Panc1 (cell line): ENCODE data around the gene KCNA3. TPM values are rescaled to one million over a fixed set of nuclear protein-coding genes. Genes with fewer than 3 reads are reported as not detected.

Experiments used
- ATAC-seq: fragments of 200-7000 bp; cut with Tn5 transposase; 2 replicates; pipeline ENCODE4 v1.9.1; 2020; ENCODE audit warnings: mild to moderate bottlenecking, moderate library complexity
- BruUV-seq: library from RNA; stranded (reverse); fragments of 400-500 nt; replicated peaks from 2 replicates; lab custom pipeline; 2021; lab: Mats Ljungman, UMichigan
- CTCF ChIA-PET: fragments of 300-600 bp; sonication (Branson Sonifier 250); formaldehyde crosslinking; loops from one replicate; lab custom pipeline; 2022; ENCODE audit warnings: antibody characterized with exemption; lab: Charles Lee
- POLR2A ChIA-PET: fragments of 300-600 bp; sonication (Branson Sonifier 250); formaldehyde crosslinking; loops from one replicate; lab custom pipeline; 2022; ENCODE audit warnings: antibody characterized with exemption; lab: Charles Lee
- DNase-seq: peaks from one replicate; pipeline ENCODE4 v3.0.0-alpha.2; 2010; ENCODE audit warnings: low read depth, low spot score
- H3K27ac ChIP-seq: 2 replicates; pipeline ENCODE4 v1.5.1; 2011; ENCODE audit warnings: mild to moderate bottlenecking, low read length, inconsistent platforms
- H3K27me3 ChIP-seq: fragments of 200-500 bp; sonication (Bioruptor generic); 2 replicates; pipeline ENCODE4 v1.6.0; 2014; ENCODE audit warnings: low read length, inconsistent platforms; ENCODE audit not compliant: control insufficient read depth, insufficient read depth
- H3K36me3 ChIP-seq: fragments of 200-500 bp; sonication (Bioruptor generic); 2 replicates; pipeline ENCODE4 v1.5.1; 2014; ENCODE audit warnings: inconsistent platforms, mild to moderate bottlenecking, low read length, moderate library complexity; ENCODE audit not compliant: control insufficient read depth, insufficient read depth
- H3K4me1 ChIP-seq: 2 replicates; pipeline ENCODE4 v1.5.1; 2011; ENCODE audit warnings: inconsistent platforms, mild to moderate bottlenecking, low read length, moderate library complexity; ENCODE audit not compliant: control insufficient read depth, insufficient read depth
- H3K4me3 ChIP-seq, 2 experiments: 2 replicates each; pipeline ENCODE4 v1.5.1; 2011 to 2012; ENCODE audit warnings: low read depth in 2 of 2, low read length in 2 of 2, mild to moderate bottlenecking in 2 of 2, inconsistent platforms in 1 of 2, moderate library complexity in 1 of 2
- H3K9me3 ChIP-seq: fragments of 200-500 bp; sonication (Bioruptor generic); 2 replicates; pipeline ENCODE4 v1.5.1; 2014; ENCODE audit warnings: low read depth, mild to moderate bottlenecking, inconsistent platforms, low read length, moderate library complexity; ENCODE audit not compliant: control insufficient read depth, insufficient read depth
- POLR2AphosphoS5 ChIP-seq: IDR thresholded peaks from 2 replicates; pipeline ENCODE4 v1.6.1; 2012; ENCODE audit warnings: mild to moderate bottlenecking, low read depth, low read length, moderate library complexity
- SIN3A ChIP-seq: IDR thresholded peaks from 2 replicates; pipeline ENCODE4 v1.6.1; 2012; ENCODE audit warnings: low read depth, mild to moderate bottlenecking, low read length, moderate library complexity, borderline replicate concordance; ENCODE audit not compliant: insufficient read depth
- TCF7L2 ChIP-seq: IDR thresholded peaks from 2 replicates; pipeline ENCODE4 v1.6.1; 2011; ENCODE audit warnings: mild to moderate bottlenecking, low read depth, low read length, inconsistent platforms
- in situ Hi-C: cut with HindIII; loops from 2 replicates; pipeline ENCODE4 v1.10.0; 2016; ENCODE audit warnings: low sequenced_read_pairs, low pct_unique_long_range_greater_than_20kb
- intact Hi-C: fragments of 100-400 bp; cut with micrococcal nuclease; formaldehyde crosslinking; loops from one replicate; pipeline ENCODE4 v1.10.0; 2022; ENCODE audit not compliant: unreplicated experiment
- total RNA-seq: library from RNA; stranded (reverse); gene quantifications from one replicate; pipeline ENCODE4 v1.2.1, GENCODE V29; 2021; ENCODE audit not compliant: unreplicated experiment
- TF ChIP-seq, protein P1 (sequence below), 2 experiments: IDR thresholded peaks; 2 replicates each; pipeline ENCODE4 v1.6.1; 2011 to 2012; ENCODE audit warnings: low read depth in 2 of 2, control low read depth in 1 of 2, low read length in 1 of 2, mild to moderate bottlenecking in 1 of 2, moderate library complexity in 1 of 2; ENCODE audit not compliant: insufficient read depth in 1 of 2
- TF ChIP-seq, protein P2 (sequence below): fragments of 450-650 bp; IDR thresholded peaks from 2 replicates; pipeline ENCODE4 v1.5.1; 2017; ENCODE audit warnings: mild to moderate bottlenecking

Gene KCNA3
- total RNA-seq, 1 experiment from 2014 or later, result not detected

DNA sequence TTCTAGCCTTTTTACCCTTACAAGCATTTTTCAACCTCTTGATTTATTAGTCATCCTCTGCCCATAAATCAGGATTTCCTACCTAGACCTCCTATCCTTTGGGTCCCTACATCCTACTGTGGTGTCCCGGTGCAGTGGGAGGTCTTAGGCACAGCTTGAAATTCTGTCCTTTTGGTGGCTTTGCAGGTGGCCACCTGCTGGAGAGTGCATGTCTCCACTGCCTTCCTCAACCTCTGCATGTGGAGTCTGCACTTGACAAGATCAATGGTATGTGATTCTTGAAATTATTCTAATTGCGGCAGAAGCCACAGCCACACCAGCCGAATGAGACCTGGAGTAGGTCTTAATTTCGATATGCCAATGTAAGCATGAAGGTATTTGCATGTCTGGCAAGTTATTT lies 11.4 kb upstream of the KCNA3 start:
- no peak overlapping the region for H3K4me3 ChIP-seq
- intact Hi-C loops (no loop called here), in situ Hi-C loops (no loop called here)
- no peak overlapping the region for H3K27ac ChIP-seq
- H3K36me3 ChIP-seq, result no peaks in the 10 kb centered on the region
- CTCF ChIA-PET, result no interaction called here
- TF ChIP-seq, protein P1, sequence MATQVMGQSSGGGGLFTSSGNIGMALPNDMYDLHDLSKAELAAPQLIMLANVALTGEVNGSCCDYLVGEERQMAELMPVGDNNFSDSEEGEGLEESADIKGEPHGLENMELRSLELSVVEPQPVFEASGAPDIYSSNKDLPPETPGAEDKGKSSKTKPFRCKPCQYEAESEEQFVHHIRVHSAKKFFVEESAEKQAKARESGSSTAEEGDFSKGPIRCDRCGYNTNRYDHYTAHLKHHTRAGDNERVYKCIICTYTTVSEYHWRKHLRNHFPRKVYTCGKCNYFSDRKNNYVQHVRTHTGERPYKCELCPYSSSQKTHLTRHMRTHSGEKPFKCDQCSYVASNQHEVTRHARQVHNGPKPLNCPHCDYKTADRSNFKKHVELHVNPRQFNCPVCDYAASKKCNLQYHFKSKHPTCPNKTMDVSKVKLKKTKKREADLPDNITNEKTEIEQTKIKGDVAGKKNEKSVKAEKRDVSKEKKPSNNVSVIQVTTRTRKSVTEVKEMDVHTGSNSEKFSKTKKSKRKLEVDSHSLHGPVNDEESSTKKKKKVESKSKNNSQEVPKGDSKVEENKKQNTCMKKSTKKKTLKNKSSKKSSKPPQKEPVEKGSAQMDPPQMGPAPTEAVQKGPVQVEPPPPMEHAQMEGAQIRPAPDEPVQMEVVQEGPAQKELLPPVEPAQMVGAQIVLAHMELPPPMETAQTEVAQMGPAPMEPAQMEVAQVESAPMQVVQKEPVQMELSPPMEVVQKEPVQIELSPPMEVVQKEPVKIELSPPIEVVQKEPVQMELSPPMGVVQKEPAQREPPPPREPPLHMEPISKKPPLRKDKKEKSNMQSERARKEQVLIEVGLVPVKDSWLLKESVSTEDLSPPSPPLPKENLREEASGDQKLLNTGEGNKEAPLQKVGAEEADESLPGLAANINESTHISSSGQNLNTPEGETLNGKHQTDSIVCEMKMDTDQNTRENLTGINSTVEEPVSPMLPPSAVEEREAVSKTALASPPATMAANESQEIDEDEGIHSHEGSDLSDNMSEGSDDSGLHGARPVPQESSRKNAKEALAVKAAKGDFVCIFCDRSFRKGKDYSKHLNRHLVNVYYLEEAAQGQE (IDR thresholded peaks at IDR 0.05; ENCODE audit: insufficient read depth in 1 of 2, low read depth in 2 of 2, low read length in 1 of 2), result no peak
- TF ChIP-seq, protein P2, sequence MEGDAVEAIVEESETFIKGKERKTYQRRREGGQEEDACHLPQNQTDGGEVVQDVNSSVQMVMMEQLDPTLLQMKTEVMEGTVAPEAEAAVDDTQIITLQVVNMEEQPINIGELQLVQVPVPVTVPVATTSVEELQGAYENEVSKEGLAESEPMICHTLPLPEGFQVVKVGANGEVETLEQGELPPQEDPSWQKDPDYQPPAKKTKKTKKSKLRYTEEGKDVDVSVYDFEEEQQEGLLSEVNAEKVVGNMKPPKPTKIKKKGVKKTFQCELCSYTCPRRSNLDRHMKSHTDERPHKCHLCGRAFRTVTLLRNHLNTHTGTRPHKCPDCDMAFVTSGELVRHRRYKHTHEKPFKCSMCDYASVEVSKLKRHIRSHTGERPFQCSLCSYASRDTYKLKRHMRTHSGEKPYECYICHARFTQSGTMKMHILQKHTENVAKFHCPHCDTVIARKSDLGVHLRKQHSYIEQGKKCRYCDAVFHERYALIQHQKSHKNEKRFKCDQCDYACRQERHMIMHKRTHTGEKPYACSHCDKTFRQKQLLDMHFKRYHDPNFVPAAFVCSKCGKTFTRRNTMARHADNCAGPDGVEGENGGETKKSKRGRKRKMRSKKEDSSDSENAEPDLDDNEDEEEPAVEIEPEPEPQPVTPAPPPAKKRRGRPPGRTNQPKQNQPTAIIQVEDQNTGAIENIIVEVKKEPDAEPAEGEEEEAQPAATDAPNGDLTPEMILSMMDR, result no peak
- TF ChIP-seq TCF7L2, result no peak
- TF ChIP-seq POLR2AphosphoS5, result no peak
- peaks cover 5% of the 10 kb centered on the region; the same call in 1 of the 2 replicates for H3K27me3 ChIP-seq
- POLR2A ChIA-PET, result no interaction called here
- no peaks in the 10 kb centered on the region for H3K4me1 ChIP-seq
- BruUV-seq, result no TSS peak
- ATAC-seq (no peak), DNase-seq (no peak)
- no peaks in the 10 kb centered on the region for H3K9me3 ChIP-seq

DNA sequence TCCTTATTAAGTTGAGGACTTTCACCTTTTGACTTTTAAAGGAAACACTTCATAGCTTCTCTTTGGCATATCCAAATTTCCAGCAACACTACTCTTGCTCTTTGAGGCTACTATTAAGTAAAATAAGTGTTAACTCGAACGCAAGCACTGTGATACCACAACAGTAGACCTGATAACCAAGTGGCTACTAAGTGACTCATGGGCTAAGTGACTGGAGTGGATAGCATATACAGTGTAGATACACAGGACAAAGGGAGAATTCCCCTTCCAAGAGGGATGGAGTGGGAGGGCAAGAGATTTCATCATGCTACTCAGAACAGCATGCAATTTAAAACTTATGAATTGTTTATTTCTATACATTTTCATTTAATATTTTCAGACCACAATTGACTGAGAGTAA lies 9.8 kb upstream of the KCNA3 start:
- ATAC-seq, result no peak
- no TSS peak for BruUV-seq
- Histone ChIP-seq H3K4me3 (no peak overlapping the region), H3K9me3 (no peaks in the 10 kb centered on the region), H3K27me3 (0 out of 2 replicates have a peak, but pooled peaks cover 4% of the 10 kb centered on the region), H3K36me3 (no peaks in the 10 kb centered on the region), H3K27ac (no peak overlapping the region), H3K4me1 (no peaks in the 10 kb centered on the region)
- TF ChIP-seq, protein P2, result no peak
- no peak for TF ChIP-seq SIN3A
- TF ChIP-seq, protein P1 (IDR thresholded peaks at IDR 0.05; ENCODE audit: insufficient read depth in 1 of 2, low read depth in 2 of 2, low read length in 1 of 2), result no peak
- no peak for TF ChIP-seq POLR2AphosphoS5
- TF ChIP-seq TCF7L2, result no peak
- POLR2A ChIA-PET, result no interaction called here
- no peak for DNase-seq
- CTCF ChIA-PET, result no interaction called here
- in situ Hi-C loops, result no loop called here
- intact Hi-C loops, result no loop called here
